ENCODE data around the gene ZNF296. TPM values are rescaled to one million over a fixed set of nuclear protein-coding genes. Genes with fewer than 3 reads are reported as not detected.

ZNF296 gene
- total RNA-seq, 1 donor from 2014 or later = 3.0 TPM

DNA sequence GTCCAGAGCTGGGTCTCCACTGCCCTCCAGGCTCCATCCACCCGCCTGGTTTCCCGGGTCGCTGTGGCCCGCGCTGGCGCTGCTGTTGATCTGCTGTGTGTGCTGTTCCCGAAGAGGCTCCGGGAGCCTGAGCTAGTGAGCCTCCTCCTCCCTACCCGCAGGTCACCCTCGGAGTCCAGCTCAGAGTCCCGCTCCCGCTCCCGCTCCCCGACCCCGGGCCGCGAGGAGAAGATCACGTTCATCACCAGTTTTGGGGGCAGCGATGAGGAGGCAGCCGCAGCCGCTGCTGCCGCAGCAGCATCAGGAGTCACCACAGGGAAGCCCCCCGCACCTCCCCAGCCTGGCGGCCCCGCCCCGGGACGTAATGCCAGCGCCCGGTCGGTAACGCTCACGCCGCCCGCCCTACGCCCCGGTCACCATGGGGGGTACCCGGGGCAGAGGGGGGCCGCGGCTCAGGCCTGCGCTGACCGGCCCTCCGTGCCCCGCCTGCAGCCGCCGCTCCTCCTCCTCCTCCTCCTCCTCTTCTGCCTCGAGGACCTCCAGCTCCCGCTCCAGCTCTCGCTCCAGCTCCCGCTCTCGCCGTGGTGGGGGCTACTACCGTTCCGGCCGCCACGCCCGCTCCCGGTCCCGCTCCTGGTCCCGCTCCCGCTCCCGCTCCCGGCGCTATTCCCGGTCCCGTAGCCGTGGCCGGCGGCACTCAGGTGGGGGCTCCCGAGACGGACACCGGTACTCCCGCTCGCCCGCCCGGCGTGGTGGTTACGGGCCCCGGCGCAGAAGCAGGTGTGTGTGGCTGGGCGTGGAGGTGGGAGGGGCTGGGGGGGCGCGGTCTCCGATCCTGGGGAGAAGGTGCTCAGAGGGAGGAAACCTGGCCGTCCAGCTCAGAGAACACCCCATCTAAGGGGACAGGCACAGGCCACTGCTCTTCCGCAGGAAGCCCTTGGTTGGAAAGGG, 12.2 kb downstream of the ZNF296 start:
- DNase-seq (ENCODE audit: low read depth) (no peak), FAIRE-seq (no peak)
- Mint-ChIP-seq H3K27me3 (ENCODE audit: low read depth, unreplicated experiment) (no peaks in the 10 kb centered on the region), H3K9me3 (ENCODE audit: unreplicated experiment) (no peaks in the 10 kb centered on the region), H3K4me1 (ENCODE audit: low read depth, unreplicated experiment) (no peaks in the 10 kb centered on the region), H3K36me3 (ENCODE audit: low read depth, unreplicated experiment) (peaks cover 9% of the 10 kb centered on the region), H3K4me3 (ENCODE audit: unreplicated experiment) (no peak overlapping the region), H3K27ac (ENCODE audit: unreplicated experiment) (no peak overlapping the region)
- Histone ChIP-seq H3K9ac (ENCODE audit: low read length) (no peak overlapping the region), H4K20me1 (ENCODE audit: insufficient read depth, low read length) (peaks cover 39% of the 10 kb centered on the region), H3K36me3 (ENCODE audit: insufficient read depth, low read length) (peaks cover 24% of the 10 kb centered on the region), H3K9me3 (ENCODE audit: insufficient read depth, low read depth, low read length) (no peaks in the 10 kb centered on the region), H3K4me1 (ENCODE audit: insufficient read depth, low read length) (peaks cover 4% of the 10 kb centered on the region), H3K4me2 (ENCODE audit: low read length) (no peak overlapping the region), H3K4me3 (ENCODE audit: insufficient read depth, low read depth, low read length) (no peak overlapping the region), H3K27ac (ENCODE audit: low read depth, low read length) (no peak overlapping the region), H2AFZ (ENCODE audit: low read depth, low read length) (no peak overlapping the region), H3K79me2 (ENCODE audit: insufficient read depth, low read length) (peaks cover 12% of the 10 kb centered on the region), H3K27me3 (ENCODE audit: insufficient read depth, low read length) (no peaks in the 10 kb centered on the region)
- no peak for TF ChIP-seq EZH2 (IDR thresholded peaks at IDR 0.05; ENCODE audit: insufficient read depth, low read length)
- TF ChIP-seq, protein P1, sequence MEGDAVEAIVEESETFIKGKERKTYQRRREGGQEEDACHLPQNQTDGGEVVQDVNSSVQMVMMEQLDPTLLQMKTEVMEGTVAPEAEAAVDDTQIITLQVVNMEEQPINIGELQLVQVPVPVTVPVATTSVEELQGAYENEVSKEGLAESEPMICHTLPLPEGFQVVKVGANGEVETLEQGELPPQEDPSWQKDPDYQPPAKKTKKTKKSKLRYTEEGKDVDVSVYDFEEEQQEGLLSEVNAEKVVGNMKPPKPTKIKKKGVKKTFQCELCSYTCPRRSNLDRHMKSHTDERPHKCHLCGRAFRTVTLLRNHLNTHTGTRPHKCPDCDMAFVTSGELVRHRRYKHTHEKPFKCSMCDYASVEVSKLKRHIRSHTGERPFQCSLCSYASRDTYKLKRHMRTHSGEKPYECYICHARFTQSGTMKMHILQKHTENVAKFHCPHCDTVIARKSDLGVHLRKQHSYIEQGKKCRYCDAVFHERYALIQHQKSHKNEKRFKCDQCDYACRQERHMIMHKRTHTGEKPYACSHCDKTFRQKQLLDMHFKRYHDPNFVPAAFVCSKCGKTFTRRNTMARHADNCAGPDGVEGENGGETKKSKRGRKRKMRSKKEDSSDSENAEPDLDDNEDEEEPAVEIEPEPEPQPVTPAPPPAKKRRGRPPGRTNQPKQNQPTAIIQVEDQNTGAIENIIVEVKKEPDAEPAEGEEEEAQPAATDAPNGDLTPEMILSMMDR (IDR thresholded peaks at IDR 0.05; ENCODE audit: insufficient read depth, low read depth, low read length) = no peak

DNA sequence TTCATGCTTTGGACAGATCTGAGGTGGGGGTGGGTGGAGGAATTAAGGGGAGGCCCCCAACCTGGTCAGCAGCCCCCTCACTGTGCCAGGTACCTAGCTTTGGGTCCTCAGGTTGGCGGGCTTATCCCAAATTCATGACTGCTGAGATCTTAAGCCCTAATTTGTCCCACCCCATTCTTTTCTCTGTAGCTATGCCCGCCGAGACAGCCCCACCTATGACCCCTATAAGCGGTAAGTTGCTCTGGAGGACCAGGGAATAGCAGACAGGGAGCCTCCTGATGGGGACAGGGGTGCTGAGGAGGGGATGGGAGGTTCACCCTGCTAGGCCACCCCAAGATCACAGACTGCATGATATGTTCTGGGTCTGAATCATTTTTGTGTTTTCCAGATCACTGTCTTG, 14.3 kb downstream of the ZNF296 start:
- H2AFZ ChIP-seq (ENCODE audit: low read depth, low read length) = no peak overlapping the region
- H3K4me3 Mint-ChIP-seq (ENCODE audit: unreplicated experiment) = no peak overlapping the region
- DNase-seq (ENCODE audit: low read depth) = no peak
- peaks cover 4% of the 10 kb centered on the region for H3K4me1 ChIP-seq (ENCODE audit: insufficient read depth, low read length)
- no peaks in the 10 kb centered on the region for H3K9me3 ChIP-seq (ENCODE audit: insufficient read depth, low read depth, low read length)
- H3K27me3 ChIP-seq (ENCODE audit: insufficient read depth, low read length) = no peaks in the 10 kb centered on the region
- no peak overlapping the region for H3K4me2 ChIP-seq (ENCODE audit: low read length)
- peaks cover 48% of the 10 kb centered on the region for H4K20me1 ChIP-seq (ENCODE audit: insufficient read depth, low read length)
- H3K9ac ChIP-seq (ENCODE audit: low read length) = no peak overlapping the region
- no peak overlapping the region for H3K27ac ChIP-seq (ENCODE audit: low read depth, low read length)
- no peaks in the 10 kb centered on the region for H3K27me3 Mint-ChIP-seq (ENCODE audit: low read depth, unreplicated experiment)
- H3K27ac Mint-ChIP-seq (ENCODE audit: unreplicated experiment) = no peak overlapping the region
- H3K4me3 ChIP-seq (ENCODE audit: insufficient read depth, low read depth, low read length) = no peak overlapping the region
- peaks cover 30% of the 10 kb centered on the region for H3K36me3 ChIP-seq (ENCODE audit: insufficient read depth, low read length)
- FAIRE-seq = no peak
- no peaks in the 10 kb centered on the region for H3K9me3 Mint-ChIP-seq (ENCODE audit: unreplicated experiment)
- H3K79me2 ChIP-seq (ENCODE audit: insufficient read depth, low read length) = peaks cover 12% of the 10 kb centered on the region
- TF ChIP-seq EZH2 (IDR thresholded peaks at IDR 0.05; ENCODE audit: insufficient read depth, low read length) = no peak
- TF ChIP-seq, protein P1 (IDR thresholded peaks at IDR 0.05; ENCODE audit: insufficient read depth, low read depth, low read length) = no peak
- H3K4me1 Mint-ChIP-seq (ENCODE audit: low read depth, unreplicated experiment) = no peaks in the 10 kb centered on the region
- H3K36me3 Mint-ChIP-seq (ENCODE audit: low read depth, unreplicated experiment) = peaks cover 12% of the 10 kb centered on the region
